Measurements from ENCODE around the gene CRYZ.
"Not testable (repeated sequence)": the region's sequence is repeated elsewhere in the genome, so short reads cannot be mapped to it uniquely, and the experiment has no call there.

DNA sequence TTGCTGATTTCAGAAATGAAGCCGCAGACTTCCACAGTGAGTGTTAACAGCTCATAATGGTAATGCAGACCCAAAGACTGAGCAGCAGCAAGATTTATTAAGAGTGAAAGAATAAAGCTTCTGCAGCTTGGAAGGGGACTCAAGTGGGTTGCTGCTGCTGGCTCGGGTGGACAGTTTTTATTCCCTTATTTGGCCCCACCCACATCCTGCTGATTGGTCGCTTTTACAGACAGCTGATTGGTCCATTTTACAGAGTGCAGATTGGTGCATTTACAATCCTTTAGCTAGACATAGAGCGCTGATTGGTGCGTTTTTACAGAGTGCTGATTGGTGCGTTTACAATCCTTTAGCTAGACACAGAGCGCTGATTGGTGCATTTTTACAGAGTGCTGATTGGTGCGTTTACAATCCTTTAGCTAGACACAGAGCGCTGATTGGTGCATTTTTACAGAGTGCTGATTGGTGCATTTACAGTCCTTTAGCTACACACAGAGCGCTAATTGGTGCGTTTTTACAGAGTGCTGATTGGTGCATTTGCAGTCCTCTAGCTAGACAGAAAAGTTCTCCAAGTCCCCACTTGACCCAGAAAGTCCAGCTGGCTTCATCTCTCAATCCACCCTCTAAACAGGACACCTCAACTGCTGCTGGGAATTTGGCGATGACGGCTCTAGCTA, 7.6 kb upstream of the CRYZ start:
- not testable (repeated sequence) for TF ChIP-seq CTCF, POLR2A (IDR thresholded peaks at IDR 0.05)
